Stomach (tissue), 4 donors: Measurements from ENCODE around the gene MYO18B.

Source experiments
- EP300 ChIP-seq: sonication (generic); formaldehyde crosslinking; IDR thresholded peaks from one replicate; pipeline ENCODE4 v1.6.1; 2017; ENCODE audit warnings: antibody characterized with exemption
- POLR2A ChIP-seq, 4 donors: fragments of 450-650 bp; IDR thresholded peaks; one replicate each; pipeline ENCODE4 v1.6.1; 2016; ENCODE audit warnings: antibody characterized with exemption in 4 of 4, control low read depth in 2 of 4, mild to moderate bottlenecking in 1 of 4, moderate library complexity in 1 of 4
- POLR2AphosphoS5 ChIP-seq, 3 donors: sonication (generic); formaldehyde crosslinking; IDR thresholded peaks; one replicate each; pipeline ENCODE4 v1.6.1; 2016; ENCODE audit warnings: antibody characterized with exemption in 3 of 3
- TF ChIP-seq, protein P1 (sequence below), 7 experiments: fragments of 450-650 bp in 4 of 7; fragments of 200-600 bp in 3 of 7; sonication (generic) in 3 of 7; IDR thresholded peaks; one replicate each; pipeline ENCODE4 v1.5.1; 2016 to 2019; ENCODE audit warnings: antibody characterized with exemption in 7 of 7, control low read depth in 2 of 7, mild to moderate bottlenecking in 1 of 7

DNA sequence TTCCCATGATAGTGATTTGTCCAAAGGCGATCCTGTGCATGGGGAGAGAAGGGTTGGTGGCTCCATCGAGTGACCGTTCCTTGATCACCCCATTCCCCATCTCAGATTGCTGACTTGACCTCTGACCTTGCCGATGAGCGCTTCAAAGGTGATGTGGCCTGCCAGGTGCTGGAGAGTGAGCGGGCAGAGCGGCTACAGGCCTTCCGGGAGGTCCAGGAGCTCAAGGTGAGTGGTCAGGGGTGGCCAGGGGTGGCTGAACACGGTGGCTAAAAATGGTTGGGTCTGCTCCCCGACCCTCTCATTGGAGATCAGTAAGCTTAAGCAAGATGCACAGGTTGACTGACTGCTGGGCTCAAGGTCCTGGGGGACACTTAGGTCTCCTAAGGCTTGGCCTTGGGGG lies 148.7 kb downstream of the MYO18B start:
- TF ChIP-seq, protein P1, sequence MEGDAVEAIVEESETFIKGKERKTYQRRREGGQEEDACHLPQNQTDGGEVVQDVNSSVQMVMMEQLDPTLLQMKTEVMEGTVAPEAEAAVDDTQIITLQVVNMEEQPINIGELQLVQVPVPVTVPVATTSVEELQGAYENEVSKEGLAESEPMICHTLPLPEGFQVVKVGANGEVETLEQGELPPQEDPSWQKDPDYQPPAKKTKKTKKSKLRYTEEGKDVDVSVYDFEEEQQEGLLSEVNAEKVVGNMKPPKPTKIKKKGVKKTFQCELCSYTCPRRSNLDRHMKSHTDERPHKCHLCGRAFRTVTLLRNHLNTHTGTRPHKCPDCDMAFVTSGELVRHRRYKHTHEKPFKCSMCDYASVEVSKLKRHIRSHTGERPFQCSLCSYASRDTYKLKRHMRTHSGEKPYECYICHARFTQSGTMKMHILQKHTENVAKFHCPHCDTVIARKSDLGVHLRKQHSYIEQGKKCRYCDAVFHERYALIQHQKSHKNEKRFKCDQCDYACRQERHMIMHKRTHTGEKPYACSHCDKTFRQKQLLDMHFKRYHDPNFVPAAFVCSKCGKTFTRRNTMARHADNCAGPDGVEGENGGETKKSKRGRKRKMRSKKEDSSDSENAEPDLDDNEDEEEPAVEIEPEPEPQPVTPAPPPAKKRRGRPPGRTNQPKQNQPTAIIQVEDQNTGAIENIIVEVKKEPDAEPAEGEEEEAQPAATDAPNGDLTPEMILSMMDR (IDR thresholded peaks at IDR 0.05) = no peak
- TF ChIP-seq POLR2A (IDR thresholded peaks at IDR 0.05) (no peak), POLR2AphosphoS5 (IDR thresholded peaks at IDR 0.05) (no peak), EP300 (no peak)
